ENCODE measurements around the gene PTGER4. TPM values are rescaled to one million over a fixed set of nuclear protein-coding genes. Genes with fewer than 3 reads are reported as not detected.

The PTGER4 gene
- total and polyA plus RNA-seq, 2 of the 8 experiments (the other 6 are each of a cell fraction or from before 2014, with no cell fraction given) = 0.76 to 1.2 TPM

GRCh38 chr5:40655138-40655537 lies 24.6 kb upstream of the PTGER4 start:
- 83% methylated on average over 2 of the region's 2 CpGs; no CpG with 5 or more reads in 1 of the 2 experiments for WGBS, 2 experiments (ENCODE audit: extremely low coverage in 1 of 2, insufficient coverage in 1 of 2, insufficient read length in 1 of 2, insufficient replicate concordance in 2 of 2, low coverage in 1 of 2, low lambda C conversion rate in 2 of 2, missing lambda C conversion rate in 1 of 2)
- CTCF ChIA-PET (ENCODE audit: partially characterized antibody) = interaction anchor here (1.4 kb wide), 1 partner anchor 10 kb away, joined by 3 read pairs; no protein-coding TSS in a partner anchor
- TF ChIP-seq MAFK (IDR thresholded peaks at IDR 0.05; ENCODE audit: low read depth, low read length) (no peak), TAF7 (optimal IDR thresholded peaks at IDR 0.05; ENCODE audit: borderline replicate concordance, low read depth, low read length) (no peak), SIRT6 (IDR thresholded peaks at IDR 0.05; ENCODE audit: low read length) (no peak), GABPA (IDR thresholded peaks at IDR 0.05; ENCODE audit: borderline replicate concordance, insufficient read depth, low read length) (no peak), TCF12 (IDR thresholded peaks at IDR 0.05; ENCODE audit: low read depth, low read length) (no peak), EZH2 (IDR thresholded peaks at IDR 0.05; ENCODE audit: low read depth, low read length, severe bottlenecking) (no peak), SP4 (IDR thresholded peaks at IDR 0.05; ENCODE audit: low read length) (no peak), RFX5 (IDR thresholded peaks at IDR 0.05; ENCODE audit: borderline replicate concordance, low read depth, low read length) (no peak), BACH1 (IDR thresholded peaks at IDR 0.05; ENCODE audit: low read length) (no peak), JUND (IDR thresholded peaks at IDR 0.05; ENCODE audit: low read length) (no peak), YY1 (IDR thresholded peaks at IDR 0.05; ENCODE audit: low read depth, low read length) (no peak), EGR1 (IDR thresholded peaks at IDR 0.05; ENCODE audit: borderline replicate concordance, low read depth, low read length) (no peak)
- TF ChIP-seq, protein P1, sequence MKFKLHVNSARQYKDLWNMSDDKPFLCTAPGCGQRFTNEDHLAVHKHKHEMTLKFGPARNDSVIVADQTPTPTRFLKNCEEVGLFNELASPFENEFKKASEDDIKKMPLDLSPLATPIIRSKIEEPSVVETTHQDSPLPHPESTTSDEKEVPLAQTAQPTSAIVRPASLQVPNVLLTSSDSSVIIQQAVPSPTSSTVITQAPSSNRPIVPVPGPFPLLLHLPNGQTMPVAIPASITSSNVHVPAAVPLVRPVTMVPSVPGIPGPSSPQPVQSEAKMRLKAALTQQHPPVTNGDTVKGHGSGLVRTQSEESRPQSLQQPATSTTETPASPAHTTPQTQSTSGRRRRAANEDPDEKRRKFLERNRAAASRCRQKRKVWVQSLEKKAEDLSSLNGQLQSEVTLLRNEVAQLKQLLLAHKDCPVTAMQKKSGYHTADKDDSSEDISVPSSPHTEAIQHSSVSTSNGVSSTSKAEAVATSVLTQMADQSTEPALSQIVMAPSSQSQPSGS (IDR thresholded peaks at IDR 0.05; ENCODE audit: low read length) = no peak

More at GRCh38 chr5:40655138-40655537, 24.6 kb upstream of the PTGER4 start:
- Histone ChIP-seq H3K23ac (ENCODE audit: insufficient read length) (no peak overlapping the region), H3K4me2 (ENCODE audit: insufficient read depth in 1 of 2, low read depth in 2 of 2, low read length in 2 of 2) (no peak overlapping the region), H3K56ac (replicated peaks; ENCODE audit: insufficient read length, low read depth, low read length) (no peak overlapping the region), H3K14ac (ENCODE audit: insufficient read length) (no peak overlapping the region), H3K27ac (ENCODE audit: low read depth, low read length) (no peak overlapping the region), H3K23me2 (ENCODE audit: low read depth, low read length) (no peaks in the 10 kb centered on the region; the same call in 1 of the 2 replicates), H4K8ac (ENCODE audit: extremely low read depth, insufficient read depth, low read length) (no peak overlapping the region), H3K4ac (replicated peaks; ENCODE audit: insufficient read length, low read depth, low read length) (no peak overlapping the region), H3K9me3 (ENCODE audit: insufficient read depth in 2 of 2, low read depth in 1 of 2, low read length in 1 of 2) (no peaks in the 10 kb centered on the region), H3K27me3 (replicated peaks in 1 of 4; ENCODE audit: control insufficient read depth in 3 of 4, extremely low read depth in 1 of 4, insufficient read depth in 3 of 4, low read length in 3 of 4) (no peaks in the 10 kb centered on the region), H3K4me1 (replicated peaks in 1 of 4; ENCODE audit: control insufficient read depth in 3 of 4, insufficient read depth in 4 of 4, low read length in 3 of 4) (no peaks in the 10 kb centered on the region), H4K91ac (replicated peaks; ENCODE audit: insufficient read length, low read length) (no peak overlapping the region), H2BK20ac (ENCODE audit: low read length) (no peak overlapping the region), H3K18ac (ENCODE audit: extremely low read depth, low read length) (no peak overlapping the region), H3K4me3 (ENCODE audit: extremely low read depth in 1 of 4, insufficient read depth in 2 of 4, low read depth in 3 of 4, low read length in 4 of 4) (no peak overlapping the region), H2BK120ac (replicated peaks; ENCODE audit: low read depth, low read length) (no peak overlapping the region), H4K5ac (ENCODE audit: insufficient read length, low read depth, low read length) (no peak overlapping the region), H2BK15ac (ENCODE audit: low read length) (no peak overlapping the region), H2AFZ (ENCODE audit: low read length) (no peak overlapping the region; the same call in 1 of the 2 replicates), H3K9ac (replicated peaks in 1 of 4; ENCODE audit: extremely low read depth in 1 of 4, low read depth in 3 of 4, low read length in 3 of 4) (no peak overlapping the region), H2BK12ac (ENCODE audit: low read depth, low read length) (no peak overlapping the region), H2AK5ac (ENCODE audit: low read depth, low read length) (no peak overlapping the region), H3K79me1 (ENCODE audit: low read depth, low read length) (no peaks in the 10 kb centered on the region), H3K36me3 (ENCODE audit: control insufficient read depth in 2 of 4, insufficient read depth in 4 of 4, low read length in 3 of 4) (no peaks in the 10 kb centered on the region), H2BK5ac (ENCODE audit: low read depth, low read length) (no peak overlapping the region), H3K79me2 (ENCODE audit: control insufficient read depth in 1 of 2, insufficient read depth in 2 of 2, low read length in 2 of 2) (no peaks in the 10 kb centered on the region), H4K20me1 (replicated peaks in 1 of 2; ENCODE audit: control insufficient read depth in 1 of 2, insufficient read depth in 2 of 2, low read length in 2 of 2) (no peaks in the 10 kb centered on the region)
- POLR2A ChIA-PET (ENCODE audit: partially characterized antibody) = interaction anchor here (0.7 kb wide), 1 partner anchor 144 kb away, joined by 3 read pairs; no protein-coding TSS in a partner anchor
- DNase-seq (ENCODE audit: low read depth in 1 of 2, low spot score in 2 of 2) (no peak), FAIRE-seq (no peak)
